ENCODE data around the gene UNK.
A peak's percentile ranks its signal among the peaks of the same experiment; 100 is the strongest.

Gene UNK

GRCh38 chr17:75842963-75843576 is 58.5 kb downstream of the UNK start:
- peak; percentile 49 for DNase-seq (ENCODE audit: low read depth)
- peak; percentile 20 for TF ChIP-seq CTCF (IDR thresholded peaks at IDR 0.05; ENCODE audit: insufficient read depth, low read depth, low read length, missing control alignments)
- peak overlapping the region; percentile 87 for H3K4me3 ChIP-seq (ENCODE audit: low read depth, low read length)

- DNase-seq (ENCODE audit: low read depth): peak; percentile 69
- H3K4me3 ChIP-seq (ENCODE audit: low read depth, low read length): peak within 1 kb of the TSS; percentile 87
- no peak for TF ChIP-seq CTCF (IDR thresholded peaks at IDR 0.05; ENCODE audit: insufficient read depth, low read depth, low read length, missing control alignments)
Observed at GRCh38 chr17:75843577-75844529, 59.2 kb downstream of the UNK start, which contains the start of gene UNC13D. UNC13D (minus strand) TSS chr17:75844404; CDS start chr17:75844337, 67 bp downstream.

- DNase-seq (ENCODE audit: low read depth): peak; percentile 39
- TF ChIP-seq CTCF (IDR thresholded peaks at IDR 0.05; ENCODE audit: insufficient read depth, low read depth, low read length, missing control alignments): no peak
- peak overlapping the region; percentile 87 for H3K4me3 ChIP-seq (ENCODE audit: low read depth, low read length)
Observed at GRCh38 chr17:75844530-75845057, 60.0 kb downstream of the UNK start.

GRCh38 chr17:75845058-75845711 is 60.6 kb downstream of the UNK start:
- peak overlapping the region; percentile 87 for H3K4me3 ChIP-seq (ENCODE audit: low read depth, low read length)
- peak; percentile 94 for TF ChIP-seq CTCF (IDR thresholded peaks at IDR 0.05; ENCODE audit: insufficient read depth, low read depth, low read length, missing control alignments)
- peak; percentile 96 for DNase-seq (ENCODE audit: low read depth)

GRCh38 chr17:75845933-75846691 is 61.5 kb downstream of the UNK start:
- no peak overlapping the region for H3K4me3 ChIP-seq (ENCODE audit: low read depth, low read length)
- DNase-seq (ENCODE audit: low read depth): no peak
- TF ChIP-seq CTCF (IDR thresholded peaks at IDR 0.05; ENCODE audit: insufficient read depth, low read depth, low read length, missing control alignments): no peak

Data from GM12865 (cell line).